Body of pancreas (tissue), 4 donors: ENCODE results near the gene EHBP1. TPM values are rescaled to one million over a fixed set of nuclear protein-coding genes. Genes with fewer than 3 reads are reported as not detected.
A peak's percentile ranks its signal among the peaks of the same experiment; 100 is the strongest.
"Not testable (repeated sequence)": the region's sequence is repeated elsewhere in the genome, so short reads cannot be mapped to it uniquely, and the experiment has no call there.

ENCODE experiments used
- ATAC-seq: fragments of 150-250 bp; one replicate; pipeline ENCODE4 v1.9.1; 2016
- DNase-seq, 4 donors: peaks; one replicate each; pipeline ENCODE4 v3.0.0-alpha.2; 2019
- H3K27ac ChIP-seq, 4 donors: fragments of 200-600 bp; sonication (generic); 1 replicate in 3 of 4; 2 replicates in 1 of 4; pipeline versions ENCODE4 v1.5.1 to v1.6.1; 2016 to 2019; ENCODE audit warnings: mild to moderate bottlenecking in 1 of 4, mixed read lengths in 1 of 4, moderate library complexity in 1 of 4
- H3K27me3 ChIP-seq, 2 donors: fragments of 200-600 bp; sonication (generic); one replicate each; pipeline ENCODE4 v1.6.0; 2016; ENCODE audit warnings: mild to moderate bottlenecking in 1 of 2
- H3K36me3 ChIP-seq, 2 donors: fragments of 200-600 bp; sonication (generic); replicated peaks in 1 of 2; 2 replicates each; pipeline ENCODE4 v1.5.1; 2016; ENCODE audit warnings: low read depth in 2 of 2; ENCODE audit not compliant: insufficient read depth in 1 of 2
- H3K4me1 ChIP-seq: fragments of 200-600 bp; sonication (generic); one replicate; pipeline ENCODE4 v1.6.0; 2016
- H3K4me3 ChIP-seq, 2 donors: fragments of 200-600 bp; sonication (generic); 1 replicate in 1 of 2; 2 replicates in 1 of 2; pipeline ENCODE4 v1.5.1; 2016 to 2019
- H3K9me3 ChIP-seq, 3 donors: fragments of 200-600 bp; sonication (generic); 1 replicate in 2 of 3; 2 replicates in 1 of 3; pipeline ENCODE4 v1.5.1; 2016
- CTCF ChIP-seq, 7 experiments: fragments of 450-650 bp in 4 of 7; fragments of 200-600 bp in 3 of 7; sonication (generic) in 3 of 7; IDR thresholded peaks; one replicate each; pipeline ENCODE4 v1.5.1; 2016 to 2019; ENCODE audit warnings: antibody characterized with exemption in 7 of 7
- POLR2A ChIP-seq, 3 donors: fragments of 450-650 bp; IDR thresholded peaks; one replicate each; pipeline ENCODE4 v1.6.1; 2016; ENCODE audit warnings: antibody characterized with exemption in 3 of 3, mild to moderate bottlenecking in 2 of 3
- WGBS, 2 donors: methylation state at CpG; one replicate each; pipeline ENCODE4 v1.1.5; 2017; 5-methylcytosine and 5-hydroxymethylcytosine counted together
- intact Hi-C: fragments of 100-400 bp; cut with DNase I; formaldehyde crosslinking; loops from one replicate; pipeline ENCODE4 v1.15.1; 2023
- total RNA-seq, 2 donors: library from RNA; depleted of rRNA; stranded (reverse); fragments of >200 nt; gene quantifications; one replicate each; pipeline ENCODE4 v1.1.0, GENCODE V29; 2016

The EHBP1 gene
- total RNA-seq, 2 donors from 2014 or later, result 43.6 to 45.8 TPM

GRCh38 chr2:63013438-63013837 lies 307.9 kb downstream of the EHBP1 start:
- Histone ChIP-seq H3K27me3 (no peaks in the 10 kb centered on the region), H3K4me3 (no peak overlapping the region), H3K4me1 (no peaks in the 10 kb centered on the region), H3K36me3 (no peaks in the 10 kb centered on the region), H3K27ac (no peak overlapping the region), H3K9me3 (no peaks in the 10 kb centered on the region)
- WGBS, 2 donors, result 86 to 93% methylated on average over 8 of the region's 8 CpGs
- intact Hi-C loops, result no loop called here
- no peak for TF ChIP-seq CTCF (IDR thresholded peaks at IDR 0.05)
- TF ChIP-seq POLR2A (IDR thresholded peaks at IDR 0.05), result no peak
- DNase-seq (no peak), ATAC-seq (no peak)

GRCh38 chr2:63015389-63015788 lies 309.9 kb downstream of the EHBP1 start:
- Histone ChIP-seq H3K27ac (no peak overlapping the region), H3K9me3 (no peaks in the 10 kb centered on the region), H3K4me1 (no peaks in the 10 kb centered on the region), H3K27me3 (no peaks in the 10 kb centered on the region), H3K36me3 (no peaks in the 10 kb centered on the region), H3K4me3 (no peak overlapping the region)
- 94 to 97% methylated on average over 3 of the region's 3 CpGs for WGBS, 2 donors
- DNase-seq (no peak), ATAC-seq (no peak)
- intact Hi-C loops, result no loop called here
- TF ChIP-seq CTCF (IDR thresholded peaks at IDR 0.05) (no peak), POLR2A (IDR thresholded peaks at IDR 0.05) (no peak)

- no peaks in the 10 kb centered on the region for H3K27me3 ChIP-seq
- ATAC-seq, result no peak
- intact Hi-C loops, result no loop called here
- no peak overlapping the region for H3K27ac ChIP-seq
- no peak for DNase-seq
- TF ChIP-seq CTCF (IDR thresholded peaks at IDR 0.05), result no peak
- no peak for TF ChIP-seq POLR2A (IDR thresholded peaks at IDR 0.05)
- H3K9me3 ChIP-seq, result no peaks in the 10 kb centered on the region
- H3K36me3 ChIP-seq, result no peaks in the 10 kb centered on the region
- no peaks in the 10 kb centered on the region for H3K4me1 ChIP-seq
- no peak overlapping the region for H3K4me3 ChIP-seq
- WGBS, 2 donors, result 87 to 90% methylated on average over 2 of the region's 2 CpGs
These were observed 312.9 kb downstream of the EHBP1 start for GRCh38 chr2:63018439-63018838.

GRCh38 chr2:63019686-63020085 lies 314.2 kb downstream of the EHBP1 start:
- H3K27me3 ChIP-seq, H3K36me3 ChIP-seq, H3K4me1 ChIP-seq, H3K27ac ChIP-seq, H3K9me3 ChIP-seq, ATAC-seq, intact Hi-C loops, DNase-seq, H3K4me3 ChIP-seq: not testable (repeated sequence)
- WGBS, 2 donors, result 94 to 97% methylated on average over 7 to 8 of the region's 8 CpGs

GRCh38 chr2:63023444-63023843 lies 317.9 kb downstream of the EHBP1 start:
- Histone ChIP-seq H3K36me3 (no peaks in the 10 kb centered on the region), H3K27me3 (no peaks in the 10 kb centered on the region), H3K4me3 (no peak overlapping the region), H3K9me3 (no peaks in the 10 kb centered on the region), H3K27ac (no peak overlapping the region), H3K4me1 (no peaks in the 10 kb centered on the region)
- ATAC-seq (no peak), DNase-seq (no peak)
- intact Hi-C loops, result no loop called here
- 0% methylated on average over 1 of the region's 1 CpG for WGBS, 2 donors
- TF ChIP-seq CTCF (IDR thresholded peaks at IDR 0.05) (peak in 5 of 7 experiments; percentile 14 to 25 (median 25)), POLR2A (IDR thresholded peaks at IDR 0.05) (no peak)
